ENCODE results near the gene EVA1C. TPM values are rescaled to one million over a fixed set of nuclear protein-coding genes. Genes with fewer than 3 reads are reported as not detected.

EVA1C gene
- total RNA-seq, 1 experiment from 2014 or later, result 0.98 TPM

DNA sequence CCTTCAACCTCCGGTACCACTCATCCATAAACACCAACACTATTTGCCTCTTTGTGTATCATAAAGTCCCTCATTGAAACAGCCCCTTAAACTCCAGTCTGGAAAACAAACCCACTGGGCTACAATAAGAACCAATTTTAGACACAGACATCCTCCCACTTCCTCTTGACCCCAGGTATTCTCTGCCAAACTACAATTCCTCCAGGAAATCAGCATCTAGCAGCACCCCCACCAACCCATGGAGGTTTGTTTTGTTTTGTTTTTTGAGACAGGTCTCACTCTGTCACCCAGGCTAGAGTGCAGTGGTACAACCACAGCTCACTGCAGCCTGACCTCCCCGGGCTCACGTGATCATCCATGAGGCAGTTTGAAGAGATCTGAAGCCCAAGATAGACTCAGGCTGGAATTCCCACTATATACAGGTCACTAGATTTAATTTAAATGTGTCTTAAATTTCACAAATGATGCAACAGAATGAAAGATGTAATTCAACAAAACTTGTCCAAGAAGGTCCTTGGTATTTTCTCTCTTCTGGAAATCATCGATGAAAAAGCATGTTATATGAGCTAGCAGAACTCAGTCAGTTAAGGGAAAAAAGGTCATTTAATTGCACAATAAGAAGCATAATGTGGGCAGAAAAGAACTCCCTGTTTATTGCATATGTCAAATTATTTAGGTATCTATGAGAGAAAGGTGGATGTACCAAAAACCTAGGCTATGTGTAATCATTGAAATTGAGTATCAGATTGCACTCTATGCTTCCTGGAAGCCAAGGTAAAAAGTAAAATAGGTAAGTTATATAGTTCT, 142.5 kb downstream of the EVA1C start:
- Histone ChIP-seq H4K20me1 (ENCODE audit: control insufficient read depth, insufficient read depth, insufficient read length) (no peaks in the 10 kb centered on the region), H2BK15ac (ENCODE audit: low read depth, low read length) (no peak overlapping the region), H2BK120ac (ENCODE audit: low read depth, low read length, poor library complexity, severe bottlenecking) (no peak overlapping the region), H2BK12ac (ENCODE audit: insufficient read length, low read depth, low read length) (no peak overlapping the region), H3K23me2 (ENCODE audit: insufficient read length, low read depth, low read length, poor library complexity, severe bottlenecking) (no peaks in the 10 kb centered on the region), H3K23ac (ENCODE audit: insufficient read length, low read depth, low read length) (no peak overlapping the region), H3K4me2 (ENCODE audit: insufficient read depth, insufficient read length, low read length) (no peak overlapping the region), H2AK5ac (ENCODE audit: insufficient read length, low read length) (no peak overlapping the region), H3K18ac (ENCODE audit: insufficient read length, low read depth, low read length) (no peak overlapping the region), H3K9me3 (ENCODE audit: control insufficient read depth, low read depth, low read length) (no peaks in the 10 kb centered on the region), H3K79me1 (ENCODE audit: insufficient read depth, low read depth, low read length, poor library complexity, severe bottlenecking) (no peaks in the 10 kb centered on the region), H3K4ac (ENCODE audit: low read depth, low read length) (no peak overlapping the region), H3K79me2 (ENCODE audit: insufficient read depth, low read length) (no peaks in the 10 kb centered on the region), H4K91ac (ENCODE audit: insufficient read length, low read depth, low read length) (no peak overlapping the region), H2BK20ac (ENCODE audit: low read depth, low read length, poor library complexity, severe bottlenecking) (no peak overlapping the region), H2AFZ (ENCODE audit: low read length) (no peak overlapping the region), H4K5ac (ENCODE audit: insufficient read length, low read depth, low read length) (no peak overlapping the region), H3K27ac (ENCODE audit: insufficient read length, low read depth, low read length) (no peak overlapping the region), H2BK5ac (ENCODE audit: insufficient read length, low read length) (no peak overlapping the region), H3K9ac (ENCODE audit: extremely low read depth, insufficient read length, low read length) (no peak overlapping the region), H4K8ac (replicated peaks; ENCODE audit: insufficient read length, low read depth, low read length) (no peak overlapping the region), H3K56ac (ENCODE audit: insufficient read length, low read depth, low read length) (no peak overlapping the region), H3K14ac (ENCODE audit: insufficient read depth, low read length) (no peak overlapping the region), H3K27me3 (ENCODE audit: insufficient read depth, low read length) (no peaks in the 10 kb centered on the region), H3K4me1 (ENCODE audit: insufficient read depth, low read length) (peaks cover under 1% of the 10 kb centered on the region; the same call in 1 of the 2 replicates), H3T11ph (ENCODE audit: low read length) (no peak overlapping the region)
- peaks cover 45 to 46% of the 10 kb centered on the region in 2 experiments for H3K4me1 Mint-ChIP-seq
- H3K36me3 Mint-ChIP-seq (ENCODE audit: insufficient read depth in 1 of 3, low read depth in 3 of 3), result peaks cover 0 to 2% (median 0%) of the 10 kb centered on the region in 3 experiments; a peak in 1 of 7 replicates
- no peak for DNase-seq
- WGBS (ENCODE audit: extremely low coverage, insufficient read length, low lambda C conversion rate), result no CpG with 5 or more reads among the region's 4 CpGs
- no peaks in the 10 kb centered on the region for H3K9me3 Mint-ChIP-seq
- no peak overlapping the region for H3K4me3 Mint-ChIP-seq
- TF ChIP-seq, protein P1, sequence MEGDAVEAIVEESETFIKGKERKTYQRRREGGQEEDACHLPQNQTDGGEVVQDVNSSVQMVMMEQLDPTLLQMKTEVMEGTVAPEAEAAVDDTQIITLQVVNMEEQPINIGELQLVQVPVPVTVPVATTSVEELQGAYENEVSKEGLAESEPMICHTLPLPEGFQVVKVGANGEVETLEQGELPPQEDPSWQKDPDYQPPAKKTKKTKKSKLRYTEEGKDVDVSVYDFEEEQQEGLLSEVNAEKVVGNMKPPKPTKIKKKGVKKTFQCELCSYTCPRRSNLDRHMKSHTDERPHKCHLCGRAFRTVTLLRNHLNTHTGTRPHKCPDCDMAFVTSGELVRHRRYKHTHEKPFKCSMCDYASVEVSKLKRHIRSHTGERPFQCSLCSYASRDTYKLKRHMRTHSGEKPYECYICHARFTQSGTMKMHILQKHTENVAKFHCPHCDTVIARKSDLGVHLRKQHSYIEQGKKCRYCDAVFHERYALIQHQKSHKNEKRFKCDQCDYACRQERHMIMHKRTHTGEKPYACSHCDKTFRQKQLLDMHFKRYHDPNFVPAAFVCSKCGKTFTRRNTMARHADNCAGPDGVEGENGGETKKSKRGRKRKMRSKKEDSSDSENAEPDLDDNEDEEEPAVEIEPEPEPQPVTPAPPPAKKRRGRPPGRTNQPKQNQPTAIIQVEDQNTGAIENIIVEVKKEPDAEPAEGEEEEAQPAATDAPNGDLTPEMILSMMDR (conservative IDR thresholded peaks at IDR 0.05), result no peak
- peak overlapping the region in 1 of 3 experiments; percentile 31; a peak in 1 of 7 replicates for H3K27ac Mint-ChIP-seq
- H3K27me3 Mint-ChIP-seq (ENCODE audit: low read depth), result no peaks in the 10 kb centered on the region
